Common myeloid progenitor, CD34-positive (primary cell): Measurements from ENCODE around the gene RPL10A.

Experiments used
- CTCF ChIA-PET: fragments of 350-600 bp; sonication (Branson Sonifier 250); formaldehyde crosslinking; loops from one replicate; lab custom pipeline; 2021; ENCODE audit warnings: antibody characterized with exemption; lab: Charles Lee
- POLR2A ChIA-PET: fragments of 350-600 bp; sonication (Branson Sonifier 250); formaldehyde crosslinking; loops from one replicate; lab custom pipeline; 2021; ENCODE audit warnings: antibody characterized with exemption; lab: Charles Lee
- DNase-seq, 3 donors: peaks; one replicate each; pipeline versions ENCODE4 v3.0.0 to v3.0.0-alpha.2; 2013
- H3K27ac ChIP-seq, 2 experiments: 1 replicate in 1 of 2; 2 replicates in 1 of 2; pipeline ENCODE4 v1.7.0; 2013; ENCODE audit warnings: inconsistent platforms in 2 of 2, low read length in 2 of 2, mild to moderate bottlenecking in 2 of 2, low read depth in 1 of 2, moderate library complexity in 1 of 2; ENCODE audit not compliant: severe bottlenecking in 2 of 2, insufficient read depth in 1 of 2, poor library complexity in 1 of 2
- H3K27me3 ChIP-seq, 5 experiments: replicated peaks in 2 of 5; 1 replicate in 3 of 5; 2 replicates in 2 of 5; pipeline versions ENCODE4 v1.6.1 to v1.7.0; 2013; ENCODE audit warnings: low read length in 4 of 5, mild to moderate bottlenecking in 2 of 5, moderate library complexity in 2 of 5, inconsistent platforms in 1 of 5; ENCODE audit not compliant: insufficient read depth in 5 of 5, control insufficient read depth in 4 of 5
- H3K36me3 ChIP-seq, 4 experiments: 1 replicate in 2 of 4; 2 replicates in 2 of 4; pipeline versions ENCODE4 v1.6.1 to v1.7.0; 2013; ENCODE audit warnings: low read length in 3 of 4, control low read depth in 1 of 4, mild to moderate bottlenecking in 1 of 4; ENCODE audit not compliant: control insufficient read depth in 4 of 4, insufficient read depth in 4 of 4
- H3K4me1 ChIP-seq, 4 experiments: 1 replicate in 3 of 4; 2 replicates in 1 of 4; pipeline versions ENCODE4 v1.6.1 to v1.7.1; 2013; ENCODE audit warnings: low read length in 3 of 4, mild to moderate bottlenecking in 3 of 4, control low read depth in 1 of 4, inconsistent platforms in 1 of 4, moderate library complexity in 1 of 4; ENCODE audit not compliant: control insufficient read depth in 4 of 4, insufficient read depth in 4 of 4; ENCODE audit errors: control extremely low read depth in 1 of 4
- H3K4me3 ChIP-seq, 7 experiments: 1 replicate in 4 of 7; 2 replicates in 3 of 7; pipeline versions ENCODE4 v1.5.1 to v1.7.0; 2013; ENCODE audit warnings: mild to moderate bottlenecking in 7 of 7, low read length in 6 of 7, moderate library complexity in 6 of 7, inconsistent platforms in 2 of 7, low read depth in 2 of 7, control low read depth in 1 of 7; ENCODE audit not compliant: insufficient read depth in 4 of 7, control insufficient read depth in 1 of 7; ENCODE audit errors: extremely low read depth in 1 of 7
- H3K9me3 ChIP-seq, 5 experiments: 1 replicate in 4 of 5; 2 replicates in 1 of 5; pipeline versions ENCODE4 v1.6.1 to v1.7.1; 2013; ENCODE audit warnings: low read length in 4 of 5, mild to moderate bottlenecking in 2 of 5, inconsistent platforms in 1 of 5, low read depth in 1 of 5, moderate library complexity in 1 of 5; ENCODE audit not compliant: control insufficient read depth in 4 of 5, insufficient read depth in 2 of 5; ENCODE audit errors: control extremely low read depth in 1 of 5
- WGBS: methylation state at CpG from one replicate; pipeline ENCODE4 v1.1.5; 2013; ENCODE audit not compliant: insufficient coverage; 5-methylcytosine and 5-hydroxymethylcytosine counted together

Gene RPL10A

DNA sequence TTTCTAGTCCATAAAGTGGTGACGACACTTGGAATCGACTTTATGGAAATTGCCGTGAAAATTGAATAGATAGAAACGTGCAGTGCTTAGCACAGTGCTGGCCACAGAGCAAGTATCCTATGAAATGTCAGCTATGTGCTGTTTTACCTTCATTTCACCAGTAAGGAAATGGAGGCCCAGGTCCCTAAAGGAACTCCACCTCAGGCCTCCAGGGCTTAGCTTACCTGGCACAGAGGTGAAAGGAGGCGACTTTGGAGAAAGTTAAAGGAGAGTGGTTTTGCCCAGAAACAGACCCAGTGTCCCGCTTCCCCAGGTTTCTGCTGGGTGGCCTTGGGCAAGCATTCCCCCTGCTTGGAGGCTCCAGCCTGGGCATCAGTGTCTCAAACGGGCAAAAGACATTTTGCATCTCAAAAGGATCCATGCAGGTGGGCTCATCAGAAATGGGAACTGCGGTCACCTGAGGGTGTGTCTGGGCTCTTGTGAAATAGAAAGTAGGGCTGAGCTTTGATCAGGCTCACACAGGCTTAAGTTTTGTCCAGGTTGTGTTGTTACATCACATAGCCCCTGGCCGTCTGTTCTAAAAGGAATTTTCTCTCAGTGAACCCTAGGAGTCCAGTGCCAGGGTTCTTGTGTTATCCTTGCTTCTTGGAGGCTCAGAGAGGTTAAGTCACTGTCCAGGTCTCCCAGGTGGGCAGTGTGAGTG is 51.3 kb downstream of the RPL10A start:
- 90% methylated on average over 9 of the region's 9 CpGs for WGBS

More for the DNA sequence above, 51.3 kb downstream of the RPL10A start:
- H3K27ac ChIP-seq: no peak overlapping the region
- no peak overlapping the region for H3K4me3 ChIP-seq
- H3K36me3 ChIP-seq: no peaks in the 10 kb centered on the region
- H3K4me1 ChIP-seq: peaks cover 0 to 11% (median 5%) of the 10 kb centered on the region in 4 experiments
- no peak for DNase-seq
- H3K27me3 ChIP-seq: peaks cover 0 to 2% (median 0%) of the 10 kb centered on the region in 5 experiments
- POLR2A ChIA-PET: no interaction called here
- no peaks in the 10 kb centered on the region for H3K9me3 ChIP-seq
- CTCF ChIA-PET: interaction anchor here (2.0 kb wide), 1 partner anchor 33 kb away, joined by 9 read pairs; no protein-coding TSS in a partner anchor
